Retinal pigment epithelial cell (primary cell): ENCODE results near the gene PHLDB1.
A peak's percentile ranks its signal among the peaks of the same experiment; 100 is the strongest.
"Not testable (repeated sequence)": the region's sequence is repeated elsewhere in the genome, so short reads cannot be mapped to it uniquely, and the experiment has no call there.

ENCODE experiments used
- DNase-seq: peaks from one replicate; pipeline ENCODE4 v3.0.0-alpha.2; 2010; ENCODE audit warnings: low read depth
- H3K4me3 ChIP-seq: 2 replicates; pipeline ENCODE4 v1.5.1; 2011; ENCODE audit warnings: mild to moderate bottlenecking, low read length, control low read depth, moderate library complexity
- CTCF ChIP-seq: conservative IDR thresholded peaks from 2 replicates; pipeline ENCODE4 v1.5.1; 2011; ENCODE audit warnings: low read depth, low read length, control low read depth, inconsistent platforms

PHLDB1 gene

GRCh38 chr11:118572981-118573550 lies 34.3 kb upstream of the PHLDB1 start:
- H3K4me3 ChIP-seq, result peak overlapping the region; percentile 94
- no peak for TF ChIP-seq CTCF
- no peak for DNase-seq

- no peak for DNase-seq
- no peak for TF ChIP-seq CTCF
- H3K4me3 ChIP-seq, result no peak overlapping the region
These were observed 32.8 kb upstream of the PHLDB1 start for GRCh38 chr11:118574636-118575035.

- not testable (repeated sequence) for DNase-seq, H3K4me3 ChIP-seq
These were observed 29.4 kb upstream of the PHLDB1 start for GRCh38 chr11:118577995-118578394.

- no peak for DNase-seq
- no peak overlapping the region for H3K4me3 ChIP-seq
- no peak for TF ChIP-seq CTCF
These were observed 26.4 kb upstream of the PHLDB1 start for GRCh38 chr11:118581057-118581456.

GRCh38 chr11:118587952-118588351 lies 19.5 kb upstream of the PHLDB1 start:
- H3K4me3 ChIP-seq, result no peak overlapping the region
- no peak for DNase-seq
- TF ChIP-seq CTCF, result no peak

GRCh38 chr11:118592616-118593367 lies 14.6 kb upstream of the PHLDB1 start:
- H3K4me3 ChIP-seq, result no peak overlapping the region
- TF ChIP-seq CTCF, result no peak
- DNase-seq, result no peak

- not testable (repeated sequence) for DNase-seq, H3K4me3 ChIP-seq
- TF ChIP-seq CTCF, result peak; percentile 50
These were observed 12.4 kb upstream of the PHLDB1 start for GRCh38 chr11:118594984-118595383.
